Measurements from ENCODE around the gene FAM107B. TPM values are rescaled to one million over a fixed set of nuclear protein-coding genes. Genes with fewer than 3 reads are reported as not detected.

The FAM107B gene
- total and polyA plus RNA-seq, 12 donors: 16.0 to 81.7 (median 50.5) TPM

- H3K27ac ChIP-seq: no peak overlapping the region
- H3K36me3 ChIP-seq (replicated peaks in 1 of 2): no peaks in the 10 kb centered on the region
- no peaks in the 10 kb centered on the region for H3K27me3 ChIP-seq
- DNase-seq: no peak
- intact Hi-C loops (cut with DNase I): no loop called here
- peaks cover 10 to 35% of the 10 kb centered on the region in 2 donors for H3K4me1 ChIP-seq (replicated peaks in 1 of 2)
- TF ChIP-seq CTCF (IDR thresholded peaks at IDR 0.05) (no peak), POLR2A (IDR thresholded peaks at IDR 0.05) (no peak)
- no peak overlapping the region for H3K4me3 ChIP-seq
- no peaks in the 10 kb centered on the region for H3K9me3 ChIP-seq (replicated peaks in 1 of 3)
- WGBS, 4 donors: 88 to 93% (median 89%) methylated on average over 7 of the region's 7 CpGs
These were observed 118.5 kb downstream of the FAM107B start for GRCh38 chr10:14656052-14656730.

DNA sequence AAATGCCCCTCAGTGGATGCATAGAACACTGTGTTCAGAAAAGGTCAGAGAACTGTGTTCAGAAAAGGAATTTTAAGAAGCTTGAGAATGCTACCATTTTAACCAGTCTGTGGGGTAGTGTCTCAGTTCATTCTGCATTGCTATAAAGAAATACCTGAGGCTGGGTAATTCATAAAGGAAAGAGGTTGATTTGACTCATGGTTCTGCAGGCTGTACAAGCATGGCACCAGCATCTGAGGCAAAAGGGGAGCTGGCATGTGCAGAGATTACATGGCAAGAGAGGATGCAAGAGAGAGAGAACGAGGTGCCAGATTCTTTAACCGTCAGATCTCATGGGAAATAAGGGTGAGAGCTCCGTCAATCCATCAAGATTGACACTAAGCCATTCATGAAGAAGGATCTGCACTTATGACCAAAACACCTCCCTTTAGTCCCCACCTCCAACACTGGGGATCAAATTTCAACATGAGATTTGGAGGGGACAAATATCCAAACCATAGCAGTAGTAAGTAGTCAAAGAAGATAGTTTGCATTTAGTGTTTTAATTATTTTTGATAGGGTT is 119.8 kb downstream of the FAM107B start:
- intact Hi-C loops (cut with DNase I): loop anchor here in 1 of 2 donors (5.0 kb wide), 1 partner anchor 167 kb away; no protein-coding TSS in a partner anchor
- no peak for DNase-seq
- 89 to 100% (median 90%) methylated on average over 3 of the region's 3 CpGs for WGBS, 4 donors
- H3K4me1 ChIP-seq (replicated peaks in 1 of 2): peaks cover 10 to 35% of the 10 kb centered on the region in 2 donors
- TF ChIP-seq CTCF (IDR thresholded peaks at IDR 0.05) (no peak), POLR2A (IDR thresholded peaks at IDR 0.05) (no peak)
- H3K27ac ChIP-seq: peak overlapping the region in 1 of 5 donors; percentile 32
- no peaks in the 10 kb centered on the region for H3K9me3 ChIP-seq (replicated peaks in 1 of 3)
- H3K4me3 ChIP-seq: no peak overlapping the region
- no peaks in the 10 kb centered on the region for H3K36me3 ChIP-seq (replicated peaks in 1 of 2)
- no peaks in the 10 kb centered on the region for H3K27me3 ChIP-seq

DNA sequence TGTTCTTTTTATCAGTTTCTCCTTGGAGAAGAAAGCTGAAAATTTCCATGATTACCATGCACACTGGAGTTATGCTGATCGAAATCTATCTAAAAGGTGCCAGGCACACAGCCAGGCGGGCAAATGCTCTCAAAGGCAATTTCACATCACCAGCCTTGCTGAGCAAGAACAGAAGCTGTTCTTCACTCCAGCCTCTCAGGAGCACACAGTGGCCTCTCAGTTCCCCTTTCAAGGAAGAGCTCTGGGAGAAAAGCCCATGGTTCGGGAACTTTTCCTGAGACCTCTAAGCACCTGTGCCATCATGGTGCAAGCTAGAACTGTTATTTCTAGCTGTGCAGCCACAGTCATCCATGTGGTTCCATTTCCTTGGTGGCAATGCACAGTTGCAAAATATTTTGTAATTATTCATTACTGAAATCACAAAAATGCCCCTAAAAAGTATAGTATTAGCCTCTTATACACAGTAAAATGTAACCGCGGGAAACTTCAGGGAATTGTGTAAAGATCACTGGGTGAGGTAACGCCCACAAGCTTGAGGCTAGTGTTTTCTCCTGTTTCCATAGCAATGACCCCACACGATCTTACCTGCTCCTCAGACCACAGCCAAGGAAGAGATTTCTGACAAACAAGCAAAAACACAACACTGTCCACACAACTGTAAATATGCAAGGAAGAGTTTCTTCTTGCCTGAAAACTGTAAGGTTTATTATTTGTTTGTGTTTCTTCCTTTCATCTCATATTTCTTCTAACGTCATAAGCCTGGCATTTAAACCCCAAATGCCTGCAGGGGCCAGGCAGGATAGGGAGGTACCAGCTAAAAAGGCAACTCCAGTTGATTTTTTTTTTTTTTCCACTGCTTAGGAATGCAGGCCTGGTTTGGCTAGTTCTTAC is 121.2 kb downstream of the FAM107B start:
- peak; percentile 49 to 82 (median 61) for DNase-seq
- peaks cover 9 to 32% of the 10 kb centered on the region in 2 donors for H3K4me1 ChIP-seq (replicated peaks in 1 of 2)
- no peaks in the 10 kb centered on the region for H3K36me3 ChIP-seq (replicated peaks in 1 of 2)
- H3K4me3 ChIP-seq: no peak overlapping the region
- no peaks in the 10 kb centered on the region for H3K27me3 ChIP-seq
- H3K9me3 ChIP-seq (replicated peaks in 1 of 3): no peaks in the 10 kb centered on the region
- peak overlapping the region; percentile 6 to 86 (median 73) for H3K27ac ChIP-seq
- TF ChIP-seq CTCF (IDR thresholded peaks at IDR 0.05): no peak
- no peak for TF ChIP-seq POLR2A (IDR thresholded peaks at IDR 0.05)
- 25 to 37% (median 32%) methylated on average over 8 of the region's 8 CpGs for whole genome bisulfite sequencing, 4 donors
- intact Hi-C loops (cut with DNase I): loop anchor here in 1 of 2 donors (5.0 kb wide), 1 partner anchor 169 kb away; no protein-coding TSS in a partner anchor

DNA sequence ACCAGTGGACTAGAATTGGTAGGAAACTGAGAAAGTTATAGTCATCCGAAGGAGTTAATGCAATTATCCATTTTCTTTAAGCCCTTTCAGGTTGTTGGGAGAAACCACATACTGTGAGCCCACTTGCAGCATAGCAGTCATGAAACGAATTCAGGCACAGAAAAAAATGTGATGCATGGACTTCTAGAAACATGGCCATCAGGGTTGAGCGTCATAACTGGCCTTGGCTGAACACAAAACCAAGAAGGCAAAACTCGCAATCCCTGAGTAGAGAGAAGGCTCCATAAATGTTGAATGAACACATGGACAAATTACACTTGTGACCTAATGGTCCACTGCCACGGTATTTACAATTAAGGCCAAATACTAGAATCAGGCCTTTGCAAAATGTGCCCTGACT is 121.9 kb downstream of the FAM107B start:
- peak in 2 of 7 donors; percentile 36 to 62 for DNase-seq
- no peak overlapping the region for H3K4me3 ChIP-seq
- H3K27me3 ChIP-seq: no peaks in the 10 kb centered on the region
- H3K4me1 ChIP-seq (replicated peaks in 1 of 2): peaks cover 5 to 32% of the 10 kb centered on the region in 2 donors
- H3K9me3 ChIP-seq (replicated peaks in 1 of 3): no peaks in the 10 kb centered on the region
- intact Hi-C loops (cut with DNase I): loop anchor here in 1 of 2 donors (5.0 kb wide), 1 partner anchor 169 kb away; no protein-coding TSS in a partner anchor
- TF ChIP-seq POLR2A (IDR thresholded peaks at IDR 0.05) (no peak), CTCF (IDR thresholded peaks at IDR 0.05) (no peak)
- 54 to 66% (median 57%) methylated on average over 5 of the region's 5 CpGs for WGBS, 4 donors
- H3K27ac ChIP-seq: peak overlapping the region; percentile 6 to 86 (median 73)
- H3K36me3 ChIP-seq (replicated peaks in 1 of 2): no peaks in the 10 kb centered on the region

All from adrenal gland (tissue), 12 donors.